Mesothelial cell of epicardium (in vitro differentiated cells): ENCODE measurements around the gene CTTNBP2. TPM values are rescaled to one million over a fixed set of nuclear protein-coding genes. Genes with fewer than 3 reads are reported as not detected.

Experiments used
- DNase-seq, 2 experiments: peaks; one replicate each; pipeline ENCODE4 v3.0.0; 2021; ENCODE audit warnings: low spot score in 2 of 2; ENCODE audit not compliant: unreplicated experiment in 2 of 2
- H3K27ac Mint-ChIP-seq: 2 replicates; pipeline ENCODE4 v1.8.0; 2021; ENCODE audit warnings: mixed read lengths
- H3K27me3 Mint-ChIP-seq: 2 replicates; pipeline ENCODE4 v1.8.0; 2021; ENCODE audit warnings: low read depth, mixed read lengths
- H3K36me3 Mint-ChIP-seq: 2 replicates; pipeline ENCODE4 v1.8.0; 2021; ENCODE audit warnings: mixed read lengths
- H3K4me1 Mint-ChIP-seq: 2 replicates; pipeline ENCODE4 v1.8.0; 2021; ENCODE audit warnings: mixed read lengths
- H3K4me3 Mint-ChIP-seq: 2 replicates; pipeline ENCODE4 v1.8.0; 2021; ENCODE audit warnings: mild to moderate bottlenecking, moderate library complexity, mixed read lengths
- H3K9me3 Mint-ChIP-seq: 2 replicates; pipeline ENCODE4 v1.8.0; 2021; ENCODE audit warnings: mixed read lengths
- CTCF ChIP-seq: fragments of 200-600 bp; sonication (generic); IDR thresholded peaks from one replicate; pipeline ENCODE4 v1.5.0; 2021; ENCODE audit warnings: antibody characterized with exemption; ENCODE audit not compliant: unreplicated experiment
- total RNA-seq: library from RNA; stranded (reverse); gene quantifications from 3 replicates; pipeline ENCODE4 v1.2.1, GENCODE V29; 2021

The CTTNBP2 gene
- total RNA-seq, 1 donor from 2014 or later = 12.1 TPM

- H3K4me3 Mint-ChIP-seq = no peak overlapping the region
- TF ChIP-seq CTCF = no peak
- no peak for DNase-seq
- no peaks in the 10 kb centered on the region for H3K36me3 Mint-ChIP-seq
- H3K27me3 Mint-ChIP-seq = no peaks in the 10 kb centered on the region
- peaks cover 23% of the 10 kb centered on the region for H3K4me1 Mint-ChIP-seq
- no peaks in the 10 kb centered on the region for H3K9me3 Mint-ChIP-seq
- H3K27ac Mint-ChIP-seq = no peak overlapping the region
Measured at GRCh38 chr7:117805241-117805640, 68.0 kb downstream of the CTTNBP2 start.

- no peak for TF ChIP-seq CTCF
- H3K36me3 Mint-ChIP-seq = no peaks in the 10 kb centered on the region
- no peak for DNase-seq
- H3K27me3 Mint-ChIP-seq = no peaks in the 10 kb centered on the region
- H3K27ac Mint-ChIP-seq = no peak overlapping the region
- H3K9me3 Mint-ChIP-seq = no peaks in the 10 kb centered on the region
- peaks cover 7% of the 10 kb centered on the region for H3K4me1 Mint-ChIP-seq
- H3K4me3 Mint-ChIP-seq = no peak overlapping the region
Measured at GRCh38 chr7:117803476-117803875, 69.8 kb downstream of the CTTNBP2 start.

GRCh38 chr7:117802660-117803059 lies 70.6 kb downstream of the CTTNBP2 start:
- Mint-ChIP-seq H3K4me3 (no peak overlapping the region), H3K9me3 (no peaks in the 10 kb centered on the region), H3K36me3 (no peaks in the 10 kb centered on the region), H3K4me1 (no peaks in the 10 kb centered on the region), H3K27me3 (no peaks in the 10 kb centered on the region), H3K27ac (no peak overlapping the region)
- no peak for DNase-seq
- TF ChIP-seq CTCF = no peak

GRCh38 chr7:117800841-117801240 lies 72.4 kb downstream of the CTTNBP2 start:
- Mint-ChIP-seq H3K36me3 (no peaks in the 10 kb centered on the region), H3K4me1 (no peaks in the 10 kb centered on the region), H3K9me3 (no peaks in the 10 kb centered on the region), H3K27ac (no peak overlapping the region), H3K4me3 (no peak overlapping the region), H3K27me3 (no peaks in the 10 kb centered on the region)
- TF ChIP-seq CTCF = no peak
- no peak for DNase-seq

GRCh38 chr7:117800406-117800805 lies 72.8 kb downstream of the CTTNBP2 start:
- H3K27ac Mint-ChIP-seq = no peak overlapping the region
- H3K9me3 Mint-ChIP-seq = no peaks in the 10 kb centered on the region
- no peaks in the 10 kb centered on the region for H3K36me3 Mint-ChIP-seq
- H3K4me1 Mint-ChIP-seq = no peaks in the 10 kb centered on the region
- no peak overlapping the region for H3K4me3 Mint-ChIP-seq
- TF ChIP-seq CTCF = no peak
- H3K27me3 Mint-ChIP-seq = no peaks in the 10 kb centered on the region
- no peak for DNase-seq

GRCh38 chr7:117796889-117797288 lies 76.4 kb downstream of the CTTNBP2 start:
- no peak for TF ChIP-seq CTCF
- Mint-ChIP-seq H3K4me3 (no peak overlapping the region), H3K27ac (no peak overlapping the region)

More at GRCh38 chr7:117796889-117797288, 76.4 kb downstream of the CTTNBP2 start:
- DNase-seq = no peak
- Mint-ChIP-seq H3K36me3 (peaks cover 6% of the 10 kb centered on the region), H3K4me1 (no peaks in the 10 kb centered on the region), H3K27me3 (no peaks in the 10 kb centered on the region), H3K9me3 (no peaks in the 10 kb centered on the region)
